KMS-11 (cell line): ENCODE data around the gene PHEX.

Experiments used
- H2AFZ ChIP-seq: fragments of 200-600 bp; sonication (generic); 2 replicates; pipeline ENCODE4 v1.6.1; 2016; ENCODE audit warnings: antibody characterized with exemption, mixed run types, low read depth
- H3K27ac ChIP-seq: fragments of 200-600 bp; sonication (generic); 2 replicates; pipeline ENCODE4 v1.6.1; 2016; ENCODE audit warnings: mild to moderate bottlenecking, mixed run types
- H3K27me3 ChIP-seq: fragments of 200-600 bp; sonication (generic); 2 replicates; pipeline ENCODE4 v1.6.1; 2017; ENCODE audit warnings: mild to moderate bottlenecking, low read depth, mixed run types, moderate library complexity; ENCODE audit not compliant: insufficient read depth
- H3K36me3 ChIP-seq: fragments of 200-600 bp; sonication (generic); 2 replicates; pipeline ENCODE4 v1.6.1; 2017; ENCODE audit warnings: mild to moderate bottlenecking, mixed run types; ENCODE audit not compliant: insufficient read depth
- H3K4me1 ChIP-seq: fragments of 200-600 bp; sonication (generic); 2 replicates; pipeline ENCODE4 v1.6.1; 2016; ENCODE audit warnings: mild to moderate bottlenecking, low read depth, mixed run types; ENCODE audit not compliant: poor library complexity, severe bottlenecking
- H3K4me2 ChIP-seq: fragments of 200-600 bp; sonication (generic); 2 replicates; pipeline ENCODE4 v1.7.0; 2016; ENCODE audit warnings: mild to moderate bottlenecking, mixed run types
- H3K4me3 ChIP-seq: fragments of 200-600 bp; sonication (generic); IDR thresholded peaks from 2 replicates; pipeline ENCODE4 v1.6.1; 2017; ENCODE audit warnings: low read depth, low read length, mixed read lengths; ENCODE audit not compliant: insufficient read depth
- H3K79me2 ChIP-seq: fragments of 200-600 bp; sonication (generic); 2 replicates; pipeline ENCODE4 v1.6.1; 2016; ENCODE audit warnings: low read depth, mixed run types; ENCODE audit not compliant: insufficient read depth
- H3K9ac ChIP-seq: fragments of 200-600 bp; sonication (generic); 2 replicates; pipeline ENCODE4 v1.6.1; 2016; ENCODE audit warnings: mild to moderate bottlenecking, mixed run types
- H4K20me1 ChIP-seq: fragments of 200-600 bp; sonication (generic); 2 replicates; pipeline ENCODE4 v1.6.1; 2016; ENCODE audit warnings: mild to moderate bottlenecking, mixed run types; ENCODE audit not compliant: insufficient read depth
- CTCF ChIP-seq: fragments of 200-600 bp; sonication (generic); conservative IDR thresholded peaks from 2 replicates; pipeline ENCODE4 v1.6.1; 2017; ENCODE audit warnings: low read depth, mild to moderate bottlenecking, antibody characterized with exemption, low read length, moderate library complexity, mixed read lengths

PHEX gene

GRCh38 chrX:22135171-22135711 is 103.1 kb downstream of the PHEX start:
- H3K4me2 ChIP-seq, result peak overlapping the region; percentile 4; the same call in 1 of the 2 replicates
- H3K27me3 ChIP-seq, result no peaks in the 10 kb centered on the region
- peaks cover 24% of the 10 kb centered on the region for H3K4me1 ChIP-seq
- H4K20me1 ChIP-seq, result no peaks in the 10 kb centered on the region
- H3K27ac ChIP-seq, result no peak overlapping the region
- H3K79me2 ChIP-seq, result no peaks in the 10 kb centered on the region
- H3K36me3 ChIP-seq, result no peaks in the 10 kb centered on the region
- no peak overlapping the region for H3K4me3 ChIP-seq
- TF ChIP-seq CTCF, result no peak
- H3K9ac ChIP-seq, result no peak overlapping the region
- 0 out of 2 replicates have a peak overlapping the region, but pooled peaks have one; percentile 30 for H2AFZ ChIP-seq

- H4K20me1 ChIP-seq, result no peaks in the 10 kb centered on the region
- no peaks in the 10 kb centered on the region for H3K36me3 ChIP-seq
- peaks cover 24% of the 10 kb centered on the region for H3K4me1 ChIP-seq
- H3K27me3 ChIP-seq, result no peaks in the 10 kb centered on the region
- H3K79me2 ChIP-seq, result no peaks in the 10 kb centered on the region
- peak; percentile 78 for TF ChIP-seq CTCF
- peak overlapping the region; percentile 59; the same call in 1 of the 2 replicates for H2AFZ ChIP-seq
- H3K4me3 ChIP-seq, result no peak overlapping the region
- peak overlapping the region; percentile 15; the same call in 1 of the 2 replicates for H3K27ac ChIP-seq
- no peak overlapping the region for H3K9ac ChIP-seq
- peak overlapping the region; percentile 51 for H3K4me2 ChIP-seq
These were observed 104.0 kb downstream of the PHEX start for GRCh38 chrX:22135994-22136684.

- TF ChIP-seq CTCF, result no peak
- Histone ChIP-seq H4K20me1 (no peaks in the 10 kb centered on the region), H3K79me2 (no peaks in the 10 kb centered on the region), H2AFZ (peak overlapping the region; percentile 59; the same call in 1 of the 2 replicates), H3K9ac (no peak overlapping the region), H3K27ac (peak overlapping the region; percentile 15; the same call in 1 of the 2 replicates), H3K36me3 (no peaks in the 10 kb centered on the region), H3K27me3 (no peaks in the 10 kb centered on the region), H3K4me2 (peak overlapping the region; percentile 51), H3K4me3 (no peak overlapping the region), H3K4me1 (peaks cover 24% of the 10 kb centered on the region)
These were observed 104.6 kb downstream of the PHEX start for GRCh38 chrX:22136711-22137110.

- Histone ChIP-seq H3K9ac (no peak overlapping the region), H3K4me1 (peaks cover 21% of the 10 kb centered on the region), H3K4me3 (no peak overlapping the region), H3K4me2 (no peak overlapping the region), H4K20me1 (no peaks in the 10 kb centered on the region), H3K36me3 (no peaks in the 10 kb centered on the region), H3K79me2 (no peaks in the 10 kb centered on the region), H2AFZ (no peak overlapping the region), H3K27ac (no peak overlapping the region), H3K27me3 (no peaks in the 10 kb centered on the region)
- no peak for TF ChIP-seq CTCF
These were observed 107.7 kb downstream of the PHEX start for GRCh38 chrX:22139822-22140221.
